Activated CD4-positive, alpha-beta T cell treated with anti-CD3 and anti-CD28 coated beads for 1 hour (primary cell): Measurements from ENCODE around the gene KCNQ2.

Experiments used
- DNase-seq: peaks from one replicate; pipeline ENCODE4 v3.0.0-alpha.2; 2020

Gene KCNQ2

GRCh38 chr20:63469019-63469712 lies 3.3 kb downstream of the KCNQ2 start:
- no peak for DNase-seq

DNA sequence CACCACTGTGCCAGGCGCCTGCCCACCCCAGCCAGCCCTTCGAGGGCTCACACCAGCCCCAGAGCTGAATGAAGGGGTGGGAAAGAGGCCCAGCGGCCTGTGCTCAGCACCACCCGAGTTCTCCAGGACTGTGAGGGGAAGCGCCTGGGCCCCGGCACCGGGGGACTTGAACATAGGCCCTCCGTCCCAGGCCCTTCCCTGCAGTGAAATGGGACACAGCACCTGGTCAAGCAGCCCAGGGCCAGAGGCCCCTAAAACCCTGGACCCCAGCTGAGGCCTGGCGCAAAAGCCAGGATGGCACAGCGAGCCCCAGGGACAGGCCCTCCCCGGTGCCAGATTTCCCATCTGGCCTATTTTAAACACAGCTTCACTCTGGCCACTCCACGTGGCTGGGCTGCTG lies 4.0 kb downstream of the KCNQ2 start:
- DNase-seq, result no peak

GRCh38 chr20:63467294-63468083 lies 5.0 kb downstream of the KCNQ2 start:
- DNase-seq, result no peak

DNA sequence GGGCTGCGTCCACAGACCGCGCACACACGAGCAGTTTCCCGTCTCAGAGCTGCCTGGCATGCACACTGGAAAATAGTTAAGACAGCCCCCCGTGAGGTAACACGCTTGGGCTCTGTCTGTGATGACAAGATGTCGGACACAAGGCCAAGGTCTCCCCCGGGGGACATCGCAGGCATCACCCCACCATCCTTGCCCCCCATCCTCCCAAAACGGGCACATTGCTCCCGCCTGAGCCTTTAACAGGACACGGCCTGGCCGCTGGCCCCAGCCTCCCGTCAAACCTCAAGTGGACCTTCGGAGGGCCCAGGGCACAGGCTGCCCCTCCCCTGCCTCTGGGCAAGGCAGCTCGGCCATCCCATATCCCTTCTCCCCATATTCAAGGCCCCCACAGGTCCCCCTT lies 5.6 kb downstream of the KCNQ2 start:
- no peak for DNase-seq

- DNase-seq, result no peak
Observed at GRCh38 chr20:63466250-63466825, 6.1 kb downstream of the KCNQ2 start.

GRCh38 chr20:63465380-63466249 lies 6.8 kb downstream of the KCNQ2 start:
- DNase-seq, result no peak

- DNase-seq, result no peak
Observed at GRCh38 chr20:63464289-63464635, 8.2 kb downstream of the KCNQ2 start.

- no peak for DNase-seq
Observed at GRCh38 chr20:63463400-63464288, 8.8 kb downstream of the KCNQ2 start.

GRCh38 chr20:63462244-63462643 lies 10.2 kb downstream of the KCNQ2 start:
- no peak for DNase-seq

- DNase-seq, result no peak
Observed at GRCh38 chr20:63461104-63461763, 11.2 kb downstream of the KCNQ2 start.

DNA sequence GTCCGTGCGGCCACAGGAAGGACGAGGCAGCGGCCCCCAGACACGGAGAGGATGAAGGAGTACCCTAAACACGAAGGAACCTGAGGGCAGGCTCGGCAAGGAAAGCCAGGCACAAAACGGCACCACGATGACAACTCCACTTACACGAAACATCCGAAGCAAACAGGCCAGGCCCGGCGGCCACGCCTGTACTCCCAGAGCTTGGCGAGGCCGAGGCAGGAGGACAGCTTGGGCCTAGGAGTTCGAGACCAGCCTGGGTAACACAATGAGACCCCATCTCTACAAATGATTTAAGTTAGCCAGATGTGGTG lies 13.4 kb downstream of the KCNQ2 start:
- DNase-seq, result no peak

DNA sequence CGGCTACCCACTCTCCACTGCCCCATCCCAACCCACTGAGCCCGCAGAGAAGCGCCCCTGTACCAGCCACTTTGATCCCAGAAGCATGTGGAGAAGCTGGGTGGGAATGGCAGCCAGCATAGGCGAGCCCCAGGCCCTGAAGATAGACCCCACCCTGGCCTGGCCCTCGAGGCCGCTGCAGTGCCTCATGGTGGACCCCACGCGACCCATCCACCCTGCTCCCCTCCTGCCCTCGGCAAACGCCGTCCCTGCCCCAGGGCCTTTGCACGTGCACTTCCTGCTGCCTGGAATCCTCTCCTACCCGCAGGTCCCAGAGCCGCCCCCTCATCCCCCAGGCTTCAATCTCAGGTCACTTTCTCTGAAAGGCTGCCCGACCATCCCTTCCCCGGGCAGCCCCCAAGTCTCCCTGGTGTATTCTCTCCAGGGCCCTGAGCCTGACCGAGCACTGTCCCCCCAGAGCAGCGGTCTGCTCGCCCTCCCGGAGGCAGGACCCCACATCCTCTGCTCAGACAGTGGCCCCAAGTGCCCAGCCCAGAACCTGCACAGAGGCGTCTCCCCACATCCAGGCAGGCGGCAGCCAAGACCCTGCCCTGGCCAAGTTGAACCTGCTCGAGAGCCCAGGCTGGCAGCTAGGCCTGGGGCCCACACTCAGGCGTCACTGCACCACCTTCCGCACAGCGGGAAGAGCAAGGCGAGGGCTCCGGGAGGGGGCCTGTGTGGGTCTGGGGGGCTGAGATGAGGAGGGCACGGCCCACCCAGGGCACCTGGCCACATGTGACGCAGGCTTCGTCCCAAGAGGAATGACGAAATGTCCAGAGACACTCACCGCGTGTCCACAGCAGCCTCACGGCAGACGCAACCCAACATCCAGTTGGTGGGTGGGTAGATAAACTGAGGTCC lies 14.0 kb downstream of the KCNQ2 start:
- DNase-seq, result no peak

DNA sequence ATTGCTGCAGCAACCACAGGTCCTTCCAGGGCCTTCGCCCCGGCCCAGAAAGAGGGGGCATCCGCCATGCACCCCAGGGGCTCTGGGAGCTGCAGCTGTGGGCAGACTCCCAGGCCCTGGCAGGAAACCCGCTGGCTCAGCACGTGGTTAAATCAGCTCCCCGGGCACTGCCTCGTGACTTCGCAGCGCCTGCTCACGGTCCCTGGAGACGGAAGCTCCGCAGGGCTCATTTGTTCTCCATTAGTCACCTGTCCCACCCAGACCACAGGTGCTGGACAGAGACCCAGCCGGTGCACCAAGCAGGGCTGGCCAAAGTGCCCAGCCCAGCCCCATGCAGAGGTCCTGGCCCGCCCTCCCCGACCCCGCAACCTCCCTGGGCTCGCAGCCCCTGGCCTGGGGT lies 14.7 kb downstream of the KCNQ2 start:
- no peak for DNase-seq

- no peak for DNase-seq
Observed at GRCh38 chr20:63456429-63457284, 15.8 kb downstream of the KCNQ2 start.

DNA sequence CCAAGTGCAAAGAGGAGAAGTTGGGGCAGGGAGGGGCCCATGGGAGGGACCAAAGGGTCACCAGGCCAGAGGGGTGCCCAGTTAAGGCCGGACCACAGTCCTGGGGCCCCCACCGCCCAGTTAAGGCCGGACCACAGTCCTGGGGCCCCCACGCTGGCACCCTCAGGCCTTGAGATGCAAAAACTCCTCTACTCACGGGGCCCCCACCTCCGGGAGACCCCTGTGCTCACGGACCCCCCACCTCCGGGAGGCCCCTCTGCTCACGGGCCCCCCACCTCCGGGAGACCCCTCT lies 16.9 kb downstream of the KCNQ2 start:
- DNase-seq, result no peak

DNA sequence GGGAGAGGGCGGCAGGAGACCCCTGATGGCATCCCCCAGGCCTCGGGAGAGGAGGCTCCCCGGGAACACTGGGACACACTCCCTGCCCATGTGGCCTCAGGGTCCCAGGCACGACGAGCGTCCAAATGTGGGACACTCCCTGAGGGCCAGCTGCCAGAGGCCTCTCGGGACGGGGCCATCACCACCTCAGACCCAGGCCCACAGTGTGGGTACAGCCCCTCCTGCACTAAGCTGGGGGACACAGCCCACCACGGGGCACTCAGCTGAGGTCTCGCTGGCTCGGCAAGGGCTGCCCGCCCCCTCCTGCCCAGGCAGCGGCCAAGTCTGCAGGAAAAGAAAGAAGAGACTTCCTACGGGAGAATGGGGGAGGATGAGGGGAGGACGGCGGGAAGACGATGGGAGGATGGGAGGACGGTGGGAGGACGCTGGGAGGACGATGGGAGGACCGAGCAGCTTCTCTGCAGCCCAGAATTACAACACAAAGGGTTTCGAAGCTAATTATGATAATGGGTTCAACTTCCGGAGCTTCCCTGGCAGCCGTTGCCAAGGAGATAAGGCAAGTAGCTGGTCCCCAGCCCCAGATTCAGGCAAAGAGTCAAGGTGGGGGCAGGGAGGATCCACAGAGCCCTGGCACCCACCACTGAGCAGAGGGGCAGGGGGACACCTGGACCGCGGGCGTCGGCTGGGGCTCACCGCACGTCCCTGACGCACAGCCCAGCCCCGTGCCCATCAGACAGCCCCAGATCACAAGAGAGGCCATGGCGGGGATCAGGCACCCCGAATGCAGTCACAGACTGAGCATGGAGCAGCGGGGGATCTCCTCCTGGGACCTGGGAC lies 17.5 kb downstream of the KCNQ2 start:
- no peak for DNase-seq

DNA sequence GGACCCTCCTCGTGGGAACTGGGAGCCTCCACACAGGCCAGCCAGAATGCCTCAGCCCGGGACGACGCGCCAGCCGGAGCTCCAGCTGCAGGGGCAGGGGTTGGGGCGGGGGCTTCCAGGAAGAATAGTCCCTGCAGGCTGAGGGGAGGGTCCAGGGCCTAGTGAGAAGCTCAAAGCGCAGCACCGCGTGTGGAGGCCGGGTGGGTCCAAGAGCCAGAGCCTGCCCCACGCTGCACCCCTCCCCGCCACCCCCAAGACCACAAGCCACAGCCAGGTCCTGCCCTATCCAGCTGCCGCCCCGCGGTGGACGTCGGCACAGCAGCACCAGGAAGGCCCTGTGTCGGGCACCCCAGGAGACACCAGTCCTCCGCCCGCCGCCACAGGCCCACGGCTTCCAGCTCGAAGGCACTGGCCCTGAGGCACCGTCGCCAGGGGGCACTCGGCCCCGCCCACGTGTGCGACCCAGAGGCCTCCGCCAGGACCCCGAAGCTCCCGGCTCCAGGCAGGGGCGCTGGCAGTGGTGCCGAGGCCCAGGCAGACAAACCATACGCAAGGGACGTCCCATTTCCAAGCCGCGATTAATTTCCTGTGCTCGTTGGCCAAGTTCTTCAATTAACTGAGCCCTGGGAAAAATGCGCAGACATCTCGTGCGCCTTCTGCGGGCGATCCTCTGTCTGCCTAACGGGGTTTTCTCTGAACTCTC lies 19.5 kb downstream of the KCNQ2 start:
- DNase-seq, result no peak

DNA sequence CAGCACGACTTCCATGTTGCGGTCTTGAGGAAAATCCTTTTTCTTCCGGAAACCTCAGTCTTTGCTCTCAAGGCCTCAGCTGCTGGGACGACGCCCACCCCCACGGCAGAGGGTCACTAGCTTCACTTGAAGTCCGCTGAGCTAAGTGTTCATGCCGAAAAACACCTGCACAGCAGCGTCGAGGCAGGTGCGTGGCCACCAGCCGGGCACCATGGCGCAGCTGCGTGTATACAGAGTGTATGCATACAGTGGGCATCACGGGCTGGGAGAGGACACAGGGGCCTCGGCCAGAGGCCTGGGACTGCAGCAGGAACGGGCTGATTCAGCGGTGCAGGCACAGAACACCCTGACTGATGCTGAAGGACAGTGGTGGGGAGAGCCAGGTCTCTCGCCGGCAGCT lies 20.1 kb downstream of the KCNQ2 start:
- no peak for DNase-seq
